Esophagus (tissue), 2 donors: ENCODE data around the gene CELA1. TPM values are rescaled to one million over a fixed set of nuclear protein-coding genes. Genes with fewer than 3 reads are reported as not detected.

Experiments
- H3K27ac ChIP-seq, 2 donors: one replicate each; pipeline ENCODE4 v1.5.1; 2013; ENCODE audit warnings: low read depth in 2 of 2, mild to moderate bottlenecking in 2 of 2, inconsistent platforms in 1 of 2, low read length in 1 of 2, moderate library complexity in 1 of 2
- H3K27me3 ChIP-seq, 2 donors: one replicate each; pipeline ENCODE4 v1.6.1; 2013; ENCODE audit warnings: low read length in 2 of 2, control low read depth in 1 of 2, mild to moderate bottlenecking in 1 of 2; ENCODE audit not compliant: insufficient read depth in 2 of 2, control insufficient read depth in 1 of 2
- H3K36me3 ChIP-seq, 2 donors: one replicate each; pipeline ENCODE4 v1.6.1; 2013; ENCODE audit warnings: low read length in 1 of 2; ENCODE audit not compliant: control insufficient read depth in 2 of 2, insufficient read depth in 2 of 2
- H3K4me1 ChIP-seq, 2 donors: one replicate each; pipeline ENCODE4 v1.6.1; 2013; ENCODE audit warnings: low read length in 1 of 2; ENCODE audit not compliant: control insufficient read depth in 2 of 2, insufficient read depth in 2 of 2
- H3K4me3 ChIP-seq, 2 donors: one replicate each; pipeline ENCODE4 v1.5.1; 2013; ENCODE audit warnings: low read length in 2 of 2, mild to moderate bottlenecking in 2 of 2, low read depth in 1 of 2, moderate library complexity in 1 of 2
- H3K9me3 ChIP-seq, 2 donors: one replicate each; pipeline ENCODE4 v1.6.1; 2013; ENCODE audit warnings: mild to moderate bottlenecking in 2 of 2, low read depth in 1 of 2, low read length in 1 of 2, moderate library complexity in 1 of 2; ENCODE audit not compliant: control insufficient read depth in 2 of 2, insufficient read depth in 1 of 2
- WGBS, 2 donors: extraction: QIAGEN DNeasy Blood & Tissue Kit; methylation state at CpG; one replicate each; pipeline ENCODE4 v1.1.7; 2013; 5-methylcytosine and 5-hydroxymethylcytosine counted together
- polyA plus RNA-seq, 2 donors: library from polyadenylated mRNA; stranded (reverse); fragments of 200-250 nt; gene quantifications; one replicate each; pipeline ENCODE4 v1.2.3, GENCODE V29; 2013
- donor health status: healthy with polysubstance abuse.
- donor health status: Bipolar disorder and iron deficiency.

The CELA1 gene
- polyA plus RNA-seq, 2 donors, result not detected

GRCh38 chr12:51333536-51333935, 12.9 kb downstream of the CELA1 start:
- H3K4me3 ChIP-seq, result no peak overlapping the region
- no peaks in the 10 kb centered on the region for H3K9me3 ChIP-seq
- H3K4me1 ChIP-seq, result peaks cover 0 to 2% of the 10 kb centered on the region in 2 donors
- H3K27ac ChIP-seq, result peak overlapping the region in 1 of 2 donors; percentile 61
- H3K27me3 ChIP-seq, result no peaks in the 10 kb centered on the region
- 66% methylated on average over 6 of the region's 6 CpGs for WGBS, 2 donors
- H3K36me3 ChIP-seq, result no peaks in the 10 kb centered on the region

DNA sequence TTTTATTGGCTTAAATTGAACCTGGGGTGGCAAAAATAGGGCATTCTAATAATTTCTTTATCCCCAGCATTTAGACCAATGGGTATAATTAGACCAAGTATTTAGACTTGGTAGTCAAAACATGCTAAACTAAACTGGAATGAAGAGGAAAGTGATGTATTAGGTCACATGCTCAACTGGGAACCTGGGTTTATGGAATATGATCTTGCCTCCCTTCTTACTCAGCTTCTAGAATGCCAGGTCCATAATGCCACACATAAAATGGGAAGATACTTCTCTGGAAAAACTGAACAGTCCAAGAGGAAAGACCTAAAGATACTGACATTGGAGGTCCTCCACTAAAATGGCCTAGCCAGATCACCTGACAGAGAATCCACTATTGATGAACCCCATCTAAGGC, 16.3 kb downstream of the CELA1 start:
- Histone ChIP-seq H3K9me3 (no peaks in the 10 kb centered on the region), H3K4me1 (peaks cover 2 to 8% of the 10 kb centered on the region in 2 donors), H3K27ac (no peak overlapping the region), H3K4me3 (no peak overlapping the region), H3K36me3 (no peaks in the 10 kb centered on the region), H3K27me3 (no peaks in the 10 kb centered on the region)

DNA sequence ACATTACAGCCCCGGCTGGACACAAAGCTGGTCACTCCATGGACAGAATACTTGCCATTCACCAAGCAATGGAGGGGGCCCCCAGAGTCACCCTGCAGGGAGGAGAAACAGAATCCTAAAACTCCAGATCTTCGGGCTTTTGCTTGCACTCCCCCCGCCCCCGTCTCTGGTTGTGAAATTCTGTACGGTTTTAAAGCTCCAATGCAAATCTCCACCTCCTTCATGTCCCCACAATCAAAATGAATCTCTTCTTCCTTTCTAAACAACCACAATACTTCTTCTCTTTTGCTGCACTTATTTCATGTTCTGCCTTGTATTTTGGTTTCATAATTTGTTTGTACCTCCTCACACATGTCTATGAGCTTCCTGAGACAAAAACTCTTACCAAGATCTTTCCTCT, 16.7 kb downstream of the CELA1 start:
- Histone ChIP-seq H3K36me3 (no peaks in the 10 kb centered on the region), H3K27ac (no peak overlapping the region), H3K9me3 (no peaks in the 10 kb centered on the region), H3K4me1 (peaks cover 2 to 8% of the 10 kb centered on the region in 2 donors), H3K27me3 (no peaks in the 10 kb centered on the region), H3K4me3 (no peak overlapping the region)
- WGBS, 2 donors, result 73% methylated on average over 5 of the region's 5 CpGs

DNA sequence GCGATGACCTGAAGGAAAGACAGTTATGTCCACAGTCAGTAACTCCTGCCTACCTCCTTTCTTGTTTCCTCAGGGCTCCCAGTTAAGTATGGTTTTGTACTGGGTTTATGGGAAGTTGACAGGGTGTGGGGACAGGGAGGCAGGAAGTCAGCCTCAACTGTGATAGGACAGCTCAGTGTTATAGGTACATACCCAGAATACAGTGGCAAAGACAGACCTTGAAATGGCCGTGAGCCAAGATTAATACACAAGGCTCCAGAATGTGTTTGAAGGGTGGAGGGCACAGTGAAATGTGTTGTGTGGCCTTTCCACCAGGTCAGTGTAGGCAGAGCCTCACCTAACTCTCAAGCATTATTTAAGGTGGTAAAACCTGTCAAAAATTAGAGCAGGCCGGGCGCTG, 17.9 kb downstream of the CELA1 start:
- no peak overlapping the region for H3K4me3 ChIP-seq
- H3K36me3 ChIP-seq, result no peaks in the 10 kb centered on the region
- H3K4me1 ChIP-seq, result peaks cover 4 to 16% of the 10 kb centered on the region in 2 donors
- 87% methylated on average over 4 of the region's 4 CpGs for WGBS, 2 donors
- H3K27ac ChIP-seq, result peak overlapping the region in 1 of 2 donors; percentile 52
- peaks cover 0 to 2% of the 10 kb centered on the region in 2 donors for H3K9me3 ChIP-seq
- H3K27me3 ChIP-seq, result no peaks in the 10 kb centered on the region

DNA sequence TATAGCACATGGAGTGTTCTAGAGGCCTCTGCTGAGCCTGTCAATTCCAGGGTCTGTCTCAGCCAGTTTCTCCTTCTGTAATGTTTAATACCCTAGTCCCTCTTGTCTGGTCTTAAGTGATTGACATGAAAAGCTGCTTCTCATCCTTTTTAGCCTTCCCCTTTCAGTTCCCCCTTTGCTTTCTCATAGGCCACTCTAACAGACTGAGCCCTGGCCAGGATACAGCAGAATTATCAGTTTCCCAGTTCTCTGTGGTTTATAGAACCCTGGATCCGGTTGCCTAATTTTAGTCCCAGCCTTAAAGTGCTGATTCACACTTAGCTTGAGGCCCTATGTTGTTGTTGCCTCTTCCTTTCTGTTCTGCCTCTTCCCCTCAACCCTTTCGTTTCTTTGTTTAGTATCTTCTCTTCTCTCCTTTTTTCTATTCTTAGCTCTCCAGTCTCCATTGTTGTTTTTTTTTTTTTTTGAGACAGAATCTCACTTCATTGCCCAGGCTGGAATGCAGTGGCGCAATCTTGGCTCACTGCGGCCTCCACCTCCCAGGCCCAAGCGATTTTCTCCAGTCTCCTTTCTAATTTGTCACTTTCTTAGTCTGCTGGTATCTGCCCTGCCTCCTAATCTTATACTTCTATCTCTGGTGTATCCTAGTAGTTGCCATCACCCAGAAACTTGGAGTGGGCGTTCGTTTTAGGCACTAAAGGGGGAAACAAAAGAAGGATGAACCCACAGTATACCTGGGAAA, 19.6 kb downstream of the CELA1 start:
- Histone ChIP-seq H3K27me3 (no peaks in the 10 kb centered on the region), H3K27ac (peak overlapping the region; percentile 48 to 89), H3K4me3 (no peak overlapping the region), H3K4me1 (peaks cover 4 to 16% of the 10 kb centered on the region in 2 donors), H3K36me3 (no peaks in the 10 kb centered on the region), H3K9me3 (peaks cover 0 to 2% of the 10 kb centered on the region in 2 donors)
- 55 to 61% methylated on average over 7 of the region's 7 CpGs for WGBS, 2 donors

- peaks cover 4 to 16% of the 10 kb centered on the region in 2 donors for H3K4me1 ChIP-seq
Observed at GRCh38 chr12:51324953-51325352, 21.5 kb downstream of the CELA1 start.

GRCh38 chr12:51323966-51324895, 22.2 kb downstream of the CELA1 start, which contains the start of gene BIN2:
Gene BIN2 (minus strand): TSS chr12:51324174. CDS start chr12:51324102, 72 bp downstream.
- H3K4me1 ChIP-seq, result peaks cover 4 to 16% of the 10 kb centered on the region in 2 donors
- peak within 1 kb of the TSS; percentile 23 to 36 for H3K4me3 ChIP-seq
- H3K27me3 ChIP-seq, result no peaks in the 10 kb centered on the region
- peak within 1 kb of the TSS; percentile 61 to 83 for H3K27ac ChIP-seq
- WGBS, 2 donors, result 87% methylated on average over 58 to 60 of the region's 60 CpGs
- peaks cover 0 to 2% of the 10 kb centered on the region in 2 donors for H3K9me3 ChIP-seq
- H3K36me3 ChIP-seq, result no peaks in the 10 kb centered on the region

More at GRCh38 chr12:51324953-51325352, 21.5 kb downstream of the CELA1 start:
- no peaks in the 10 kb centered on the region for H3K27me3 ChIP-seq
- whole genome bisulfite sequencing, 2 donors, result 53 to 77% methylated on average over 4 of the region's 4 CpGs
- H3K27ac ChIP-seq, result peak overlapping the region; percentile 60 to 89
- no peaks in the 10 kb centered on the region for H3K36me3 ChIP-seq
- peaks cover 0 to 2% of the 10 kb centered on the region in 2 donors for H3K9me3 ChIP-seq
- H3K4me3 ChIP-seq, result no peak overlapping the region

DNA sequence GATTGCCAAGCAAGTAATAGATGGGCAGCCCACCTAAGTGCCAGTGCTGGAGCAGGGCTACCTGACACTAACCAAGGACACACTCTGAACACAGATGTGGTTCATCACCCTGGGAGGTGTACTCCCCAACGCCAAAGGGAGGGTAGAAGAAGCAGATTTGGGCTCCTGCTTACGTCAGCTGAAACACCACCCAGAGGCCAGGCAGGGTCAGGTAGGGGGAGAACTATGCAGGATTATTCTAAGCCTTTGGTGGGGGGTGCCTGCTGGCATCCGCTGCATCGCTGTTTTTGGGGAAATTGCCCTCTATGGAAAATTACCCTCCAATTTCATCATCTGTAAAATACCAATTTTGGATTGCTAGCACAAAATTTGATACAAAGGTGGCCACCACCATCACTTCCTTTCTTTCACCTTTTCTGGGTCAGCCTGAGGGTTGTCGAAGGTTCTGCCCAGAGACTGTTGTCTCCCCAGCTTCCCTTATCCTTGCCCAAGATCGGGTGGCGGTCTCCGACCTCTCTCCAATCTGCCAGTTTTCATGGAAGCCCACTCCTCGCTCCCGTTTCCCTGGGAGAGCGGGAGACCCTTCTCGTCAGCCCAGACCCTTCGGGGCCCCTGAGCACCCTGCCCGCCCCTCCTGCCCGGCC, 23.0 kb downstream of the CELA1 start:
- H3K27ac ChIP-seq, result peak overlapping the region; percentile 61 to 83
- WGBS, 2 donors, result 67 to 83% methylated on average over 15 of the region's 15 CpGs
- H3K27me3 ChIP-seq, result no peaks in the 10 kb centered on the region
- H3K4me3 ChIP-seq, result peak overlapping the region; percentile 23 to 36
- H3K36me3 ChIP-seq, result no peaks in the 10 kb centered on the region
- peaks cover 4 to 18% of the 10 kb centered on the region in 2 donors for H3K4me1 ChIP-seq
- H3K9me3 ChIP-seq, result peaks cover 0 to 2% of the 10 kb centered on the region in 2 donors

- Histone ChIP-seq H3K27me3 (no peaks in the 10 kb centered on the region), H3K9me3 (peaks cover 0 to 2% of the 10 kb centered on the region in 2 donors), H3K36me3 (no peaks in the 10 kb centered on the region), H3K27ac (peak overlapping the region; percentile 61 to 62), H3K4me1 (peaks cover 4 to 20% of the 10 kb centered on the region in 2 donors), H3K4me3 (peak overlapping the region in 1 of 2 donors; percentile 23)
- 73 to 74% methylated on average over 5 of the region's 5 CpGs for WGBS, 2 donors
Observed at GRCh38 chr12:51322452-51322851, 24.0 kb downstream of the CELA1 start.
